Activated CD8-positive, alpha-beta T cell treated with anti-CD3 and anti-CD28 coated beads for 36 hours (primary cell): ENCODE results near the gene KMO. TPM values are rescaled to one million over a fixed set of nuclear protein-coding genes. Genes with fewer than 3 reads are reported as not detected.

Experiments
- ATAC-seq: fragments of 200-7000 bp; cut with Tn5 transposase; one replicate; pipeline ENCODE4 v1.10.0; 2021; ENCODE audit warnings: mild to moderate bottlenecking, moderate library complexity
- CTCF ChIA-PET: fragments of 350-600 bp; sonication (Branson Sonifier 250); formaldehyde crosslinking; loops from one replicate; lab custom pipeline; 2021; ENCODE audit warnings: antibody characterized with exemption; lab: Charles Lee
- POLR2A ChIA-PET: fragments of 350-600 bp; sonication (Branson Sonifier 250); formaldehyde crosslinking; loops from one replicate; lab custom pipeline; 2021; ENCODE audit warnings: antibody characterized with exemption; lab: Charles Lee
- DNase-seq: peaks from one replicate; pipeline ENCODE4 v3.0.0-alpha.2; 2020
- H3K27ac Mint-ChIP-seq: one replicate; pipeline ENCODE4 v1.8.0; 2021; ENCODE audit warnings: mild to moderate bottlenecking, mixed read lengths
- H3K27me3 Mint-ChIP-seq: one replicate; pipeline ENCODE4 v1.8.0; 2021; ENCODE audit warnings: mixed read lengths
- H3K36me3 Mint-ChIP-seq: one replicate; pipeline ENCODE4 v1.8.0; 2021; ENCODE audit warnings: low read depth, mixed read lengths
- H3K4me1 Mint-ChIP-seq: one replicate; pipeline ENCODE4 v1.8.0; 2021; ENCODE audit warnings: low read depth, mixed read lengths
- H3K4me3 Mint-ChIP-seq: one replicate; pipeline ENCODE4 v1.8.0; 2021; ENCODE audit warnings: mild to moderate bottlenecking, moderate library complexity, mixed read lengths
- H3K9me3 Mint-ChIP-seq: one replicate; pipeline ENCODE4 v1.8.0; 2021; ENCODE audit warnings: mixed read lengths
- CTCF ChIP-seq: fragments of 200-600 bp; IDR thresholded peaks from one replicate; pipeline ENCODE4 v1.8.0; 2022; ENCODE audit warnings: antibody characterized with exemption, mild to moderate bottlenecking
- intact Hi-C: fragments of 100-400 bp; cut with micrococcal nuclease; formaldehyde crosslinking; loops from one replicate; pipeline ENCODE4 v1.10.0; 2022
- total RNA-seq, 2 experiments: library from RNA; stranded (reverse); gene quantifications; one replicate each; pipeline ENCODE4 v1.2.3, GENCODE V29; 2021

The KMO gene
- total RNA-seq, 2 experiments from 2014 or later = 0.18 TPM; not detected in 1

GRCh38 chr1:241589521-241589920 lies 57.3 kb downstream of the KMO start:
- ATAC-seq = no peak
- peaks cover 18% of the 10 kb centered on the region for H3K4me1 Mint-ChIP-seq
- ChIA-PET POLR2A (no interaction called here), CTCF (interaction anchor here (1.1 kb wide), 1 partner anchor 21 kb away, joined by 3 read pairs; no protein-coding TSS in a partner anchor)
- DNase-seq = no peak
- no peak overlapping the region for H3K4me3 Mint-ChIP-seq
- H3K9me3 Mint-ChIP-seq = no peaks in the 10 kb centered on the region
- no peaks in the 10 kb centered on the region for H3K27me3 Mint-ChIP-seq
- H3K27ac Mint-ChIP-seq = no peak overlapping the region
- no peak for TF ChIP-seq CTCF
- intact Hi-C loops = no loop called here
- peaks cover 6% of the 10 kb centered on the region for H3K36me3 Mint-ChIP-seq

- Mint-ChIP-seq H3K36me3 (peaks cover 8% of the 10 kb centered on the region), H3K4me3 (no peak overlapping the region), H3K27me3 (no peaks in the 10 kb centered on the region), H3K4me1 (peaks cover 18% of the 10 kb centered on the region), H3K27ac (no peak overlapping the region), H3K9me3 (no peaks in the 10 kb centered on the region)
- ChIA-PET POLR2A (interaction anchor here (1.2 to 1.5 kb wide), 2 partner anchors 50 to 55 kb away, joined by 3 read pairs; partner anchors contain the start of genes CHML and OPN3), CTCF (interaction anchor here (0.7 kb wide), 1 partner anchor 9 kb away, joined by 3 read pairs; no protein-coding TSS in a partner anchor)
- intact Hi-C loops = loop anchor here (5.0 kb wide), 1 partner anchor 58 kb away; the partner anchor contains the start of gene KMO
- DNase-seq (no peak), ATAC-seq (no peak)
- TF ChIP-seq CTCF = no peak
Observed at GRCh38 chr1:241590719-241591118, 58.5 kb downstream of the KMO start.

GRCh38 chr1:241591317-241591716 lies 59.1 kb downstream of the KMO start:
- intact Hi-C loops = loop anchor here (5.0 kb wide), 1 partner anchor 59 kb away; the partner anchor contains the start of gene KMO
- Mint-ChIP-seq H3K4me3 (no peak overlapping the region), H3K27me3 (no peaks in the 10 kb centered on the region), H3K27ac (no peak overlapping the region), H3K4me1 (peaks cover 18% of the 10 kb centered on the region), H3K9me3 (no peaks in the 10 kb centered on the region), H3K36me3 (peaks cover 8% of the 10 kb centered on the region)
- no peak for TF ChIP-seq CTCF
- no peak for DNase-seq
- ChIA-PET CTCF (interaction anchor here (0.7 to 1.3 kb wide), 2 partner anchors 9 to 20 kb away, joined by 3 read pairs; no protein-coding TSS in a partner anchor), POLR2A (interaction anchor here (1.2 to 1.5 kb wide), 4 partner anchors 23 to 55 kb away, joined by 3 to 6 read pairs (median 4); partner anchors contain the start of genes CHML and OPN3)
- ATAC-seq = no peak

GRCh38 chr1:241591736-241592135 lies 59.6 kb downstream of the KMO start:
- ChIA-PET CTCF (interaction anchor here (0.7 to 1.3 kb wide), 2 partner anchors 10 to 19 kb away, joined by 3 read pairs; no protein-coding TSS in a partner anchor), POLR2A (interaction anchor here (1.2 to 1.5 kb wide), 4 partner anchors 22 to 56 kb away, joined by 3 to 6 read pairs (median 4); partner anchors contain the start of genes CHML and OPN3)
- peak overlapping the region; percentile 25 for H3K27ac Mint-ChIP-seq
- peaks cover 8% of the 10 kb centered on the region for H3K36me3 Mint-ChIP-seq
- H3K27me3 Mint-ChIP-seq = no peaks in the 10 kb centered on the region
- no peak for DNase-seq
- no peak for ATAC-seq
- TF ChIP-seq CTCF = no peak
- intact Hi-C loops = loop anchor here (5.0 kb wide), 1 partner anchor 59 kb away; the partner anchor contains the start of gene KMO
- no peak overlapping the region for H3K4me3 Mint-ChIP-seq
- no peaks in the 10 kb centered on the region for H3K9me3 Mint-ChIP-seq
- H3K4me1 Mint-ChIP-seq = peaks cover 18% of the 10 kb centered on the region
